ENCODE data around the gene HCRTR1.

Gene HCRTR1

DNA sequence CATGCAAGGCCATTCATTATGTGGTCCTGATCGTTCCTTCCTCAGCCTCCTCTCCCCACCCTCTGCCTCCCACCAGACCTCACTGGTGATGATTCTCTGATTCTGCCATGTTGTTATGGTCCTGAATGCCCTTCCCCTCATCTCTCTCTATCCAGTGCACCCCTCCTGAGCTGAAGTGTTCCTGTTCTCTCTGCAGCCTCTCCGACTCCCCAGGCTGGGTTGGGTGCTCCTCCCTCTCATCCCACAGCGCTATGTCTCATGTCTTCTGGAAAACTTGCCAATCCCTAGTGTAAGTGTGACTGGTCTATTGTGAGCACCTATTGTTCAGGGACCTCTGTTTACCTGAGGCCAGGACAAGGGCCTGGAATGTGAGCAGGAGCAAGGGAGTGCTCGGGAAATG is 38.3 kb downstream of the HCRTR1 start:
- TF ChIP-seq CTCF (conservative IDR thresholded peaks at IDR 0.05) (no peak), ZFX (IDR thresholded peaks at IDR 0.05) (no peak)
- H3K27ac ChIP-seq = no peak overlapping the region

DNA sequence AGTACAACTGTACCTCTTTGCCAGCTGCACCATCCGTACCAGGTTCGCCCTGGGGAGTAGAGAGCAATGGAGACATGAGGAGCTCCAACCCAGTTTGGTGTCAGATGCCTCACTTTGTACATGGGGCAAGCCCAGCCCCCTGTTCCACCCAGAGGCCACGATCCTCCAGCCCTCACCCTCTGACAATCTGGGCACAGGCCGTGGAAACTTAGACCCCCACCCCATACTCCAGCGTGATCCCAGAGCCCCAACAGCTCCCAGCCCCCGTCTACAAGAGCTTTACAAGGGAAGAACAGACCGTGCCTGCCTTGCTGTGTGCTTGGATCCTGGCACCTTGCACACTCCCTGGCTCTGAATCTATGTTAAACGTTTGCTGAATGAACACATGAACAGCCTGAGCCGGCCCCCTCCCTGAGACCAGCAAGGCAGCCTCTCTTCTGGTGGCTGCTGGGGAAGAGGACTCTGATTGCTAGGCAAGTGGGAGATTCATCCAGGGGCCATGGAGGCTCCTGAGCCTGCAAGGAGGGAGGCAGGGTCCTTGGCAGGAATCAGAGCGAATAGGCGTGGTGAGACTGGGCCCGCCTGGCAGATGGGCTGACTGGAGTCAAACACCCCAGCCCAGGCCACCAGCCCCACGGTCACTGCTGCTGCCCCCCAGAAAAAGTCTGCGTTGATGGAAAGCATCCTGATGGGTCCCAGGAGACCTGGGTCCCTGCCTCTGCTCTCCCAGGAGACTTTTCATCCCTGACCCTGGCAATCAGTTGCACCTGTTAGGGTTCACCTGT is 39.7 kb downstream of the HCRTR1 start:
- TF ChIP-seq CTCF (conservative IDR thresholded peaks at IDR 0.05) = no peak
- no peak for TF ChIP-seq ZFX (IDR thresholded peaks at IDR 0.05)
- no peak overlapping the region for H3K27ac ChIP-seq

GRCh38 chr1:31657972-31658510 is 40.6 kb downstream of the HCRTR1 start:
- TF ChIP-seq ZFX (IDR thresholded peaks at IDR 0.05) (no peak), CTCF (conservative IDR thresholded peaks at IDR 0.05) (no peak)
- H3K27ac ChIP-seq = no peak overlapping the region

DNA sequence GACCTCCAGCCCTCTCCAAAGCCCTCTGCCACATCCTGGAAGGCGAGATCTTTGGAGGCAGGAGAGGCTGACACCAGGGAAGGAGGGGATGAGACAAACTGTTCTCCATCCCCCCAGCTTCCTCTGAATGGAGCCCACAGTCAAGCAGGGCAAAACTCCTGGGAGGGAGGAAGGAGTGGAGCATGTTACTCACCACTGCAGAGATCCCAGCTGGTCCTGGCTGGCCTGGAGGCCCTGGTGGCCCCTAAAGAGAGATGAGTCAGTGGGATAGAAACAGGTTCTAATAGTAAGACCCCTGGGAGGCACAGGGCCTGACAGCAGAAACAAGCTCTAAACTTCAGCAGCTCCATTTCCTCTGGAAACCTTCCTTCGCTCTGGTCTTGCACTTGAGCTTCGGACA is 41.2 kb downstream of the HCRTR1 start:
- H3K27ac ChIP-seq = no peak overlapping the region

GRCh38 chr1:31659889-31660288 is 42.4 kb downstream of the HCRTR1 start:
- no peak overlapping the region for H3K27ac ChIP-seq
- TF ChIP-seq CTCF (conservative IDR thresholded peaks at IDR 0.05) (no peak), ZFX (IDR thresholded peaks at IDR 0.05) (no peak)

More for the DNA sequence above, 41.2 kb downstream of the HCRTR1 start:
- TF ChIP-seq CTCF (conservative IDR thresholded peaks at IDR 0.05) = no peak
- TF ChIP-seq ZFX (IDR thresholded peaks at IDR 0.05) = no peak

DNA sequence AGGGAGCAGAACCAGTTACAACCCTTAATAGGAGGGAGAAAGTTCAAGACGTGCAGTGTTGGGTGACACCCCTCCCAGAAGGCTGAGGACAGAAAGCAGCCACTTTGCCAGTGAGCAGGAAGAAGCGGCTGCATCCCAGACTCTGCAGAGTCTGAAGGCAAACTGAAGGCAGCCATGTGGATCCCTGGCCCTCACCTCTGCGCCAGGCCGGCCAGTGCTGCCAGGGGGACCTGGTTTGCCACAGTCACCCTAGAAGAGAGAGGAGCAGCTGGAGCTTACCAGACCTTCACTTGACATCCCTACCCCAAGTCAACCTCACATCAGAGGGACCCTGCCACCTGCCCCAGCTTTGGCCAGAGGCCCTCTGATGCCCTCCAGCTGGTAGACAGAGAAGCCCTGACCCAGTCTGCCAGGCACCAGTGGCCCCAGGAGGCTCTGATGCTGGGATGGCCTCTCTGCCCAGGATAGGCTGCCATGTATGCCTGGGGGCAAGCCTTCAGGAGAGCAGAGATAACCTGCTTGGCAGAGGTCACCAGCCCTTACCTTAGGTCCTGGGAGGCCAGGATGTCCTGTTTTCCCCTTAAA is 43.5 kb downstream of the HCRTR1 start:
- no peak overlapping the region for H3K27ac ChIP-seq
- TF ChIP-seq ZFX (IDR thresholded peaks at IDR 0.05) (no peak), CTCF (conservative IDR thresholded peaks at IDR 0.05) (no peak)

GRCh38 chr1:31661856-31662255 is 44.4 kb downstream of the HCRTR1 start:
- TF ChIP-seq CTCF (conservative IDR thresholded peaks at IDR 0.05) = no peak
- no peak for TF ChIP-seq ZFX (IDR thresholded peaks at IDR 0.05)
- no peak overlapping the region for H3K27ac ChIP-seq
